GM12892 (cell line): ENCODE measurements around the gene CSNK1E.

Experiments
- POLR2A ChIP-seq: IDR thresholded peaks from 2 replicates; pipeline ENCODE4 v1.6.1; 2011; ENCODE audit warnings: low read depth, low read length, control low read depth
- POLR2AphosphoS5 ChIP-seq: IDR thresholded peaks from 2 replicates; pipeline ENCODE4 v1.6.1; 2011; ENCODE audit warnings: low read depth, low read length, control low read depth
- TAF1 ChIP-seq: IDR thresholded peaks from 2 replicates; pipeline ENCODE4 v1.6.1; 2011; ENCODE audit warnings: low read depth, mild to moderate bottlenecking, control low read depth, low read length, borderline replicate concordance

DNA sequence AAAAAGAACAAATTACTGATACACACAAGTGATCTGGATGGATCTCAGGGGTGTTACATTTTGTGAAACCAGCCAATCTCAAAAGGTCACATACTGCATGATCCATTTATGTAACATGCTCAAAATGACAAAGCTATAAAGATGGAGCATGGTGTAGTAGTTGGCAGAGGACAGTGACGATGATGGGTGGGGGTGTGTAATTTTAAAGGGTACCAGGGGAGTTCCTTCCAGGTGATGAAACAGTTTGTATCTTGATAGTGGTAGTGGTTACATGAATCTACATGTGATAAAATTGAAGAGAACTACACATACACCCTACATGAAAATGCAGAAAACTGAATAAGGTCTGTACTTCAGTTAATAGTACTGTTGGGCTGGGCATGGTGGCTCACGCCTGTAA, 61.5 kb downstream of the CSNK1E start:
- TF ChIP-seq POLR2AphosphoS5 (no peak), POLR2A (no peak), TAF1 (no peak)
